GM23338 (cell line): ENCODE data around the gene EVX2.

Experiments
- CTCF ChIP-seq, 2 experiments: fragments of 200-600 bp in 1 of 2; sonication (generic) in 1 of 2; conservative IDR thresholded peaks; 2 replicates each; pipeline versions ENCODE4 v1.5.1 to v1.6.1; 2016 to 2017; ENCODE audit warnings: antibody characterized with exemption in 2 of 2, low read depth in 2 of 2, mild to moderate bottlenecking in 2 of 2, moderate library complexity in 1 of 2
- POLR2AphosphoS5 ChIP-seq: IDR thresholded peaks from 2 replicates; pipeline ENCODE4 v1.6.1; 2016; ENCODE audit warnings: antibody characterized with exemption, low read depth
- REST ChIP-seq: IDR thresholded peaks from one replicate; pipeline ENCODE4 v1.6.1; 2018; ENCODE audit warnings: antibody characterized with exemption; ENCODE audit not compliant: unreplicated experiment

DNA sequence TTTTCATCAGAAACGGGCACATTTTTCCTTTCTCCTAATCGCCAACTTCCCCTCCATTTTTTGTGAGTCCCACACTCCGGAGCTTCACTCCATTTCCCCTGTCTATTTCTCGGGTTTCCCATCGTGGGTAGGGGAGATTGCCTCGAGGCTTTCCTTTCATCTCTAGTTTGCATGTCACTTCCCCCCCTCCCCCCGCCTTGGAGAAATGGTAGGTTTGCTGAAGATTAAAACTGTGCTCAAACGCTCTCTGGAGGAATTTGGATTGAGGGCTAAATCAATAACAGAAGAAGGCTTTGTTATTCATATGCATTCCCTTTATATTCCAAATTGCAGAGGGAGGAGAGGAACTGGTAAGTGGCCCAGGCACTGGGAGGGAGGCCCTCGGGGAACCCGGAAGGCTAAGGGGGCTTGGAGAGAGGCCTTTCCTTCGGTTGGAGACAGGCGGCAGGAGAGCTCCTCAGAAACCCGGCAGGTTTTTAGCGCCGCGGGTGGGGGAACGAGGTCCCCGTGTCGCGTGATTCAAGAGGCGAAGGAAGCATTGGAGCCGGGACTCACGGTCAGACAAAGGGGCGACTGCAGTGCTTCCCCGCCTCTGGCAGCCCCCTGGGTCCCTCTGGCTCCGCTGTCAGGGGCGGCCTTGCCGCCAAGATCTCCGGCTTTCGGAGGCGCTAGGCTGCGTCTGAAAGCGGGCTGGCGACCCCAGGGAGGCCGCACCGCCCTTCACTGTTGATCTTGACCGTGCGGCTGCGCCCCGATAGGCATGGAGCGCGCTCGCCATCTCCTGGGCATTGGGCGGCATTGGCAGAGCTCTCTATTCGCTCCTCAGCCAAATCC is 13.4 kb upstream of the EVX2 start:
- TF ChIP-seq CTCF (conservative IDR thresholded peaks at IDR 0.05; ENCODE audit: low read depth in 2 of 2) (peak; percentile 74 to 93), POLR2AphosphoS5 (no peak), REST (no peak)
